Naive B cell (primary cell): ENCODE results near the gene CDC40. TPM values are rescaled to one million over a fixed set of nuclear protein-coding genes. Genes with fewer than 3 reads are reported as not detected.

Source experiments
- ATAC-seq, 2 donors: fragments of 150-1000 bp; cut with Tn5 transposase; 2 replicates each; pipeline ENCODE4 v1.10.0; 2021; ENCODE audit warnings: low read depth in 2 of 2, mild to moderate bottlenecking in 2 of 2, moderate library complexity in 2 of 2
- DNase-seq: peaks from one replicate; pipeline ENCODE4 v3.0.0; 2022
- H3K27ac Mint-ChIP-seq, 6 donors: one replicate each; pipeline ENCODE4 v1.8.0; 2020 to 2022; ENCODE audit warnings: mild to moderate bottlenecking in 6 of 6, mixed read lengths in 6 of 6, moderate library complexity in 5 of 6, inconsistent platforms in 2 of 6
- H3K27me3 Mint-ChIP-seq, 3 donors: one replicate each; pipeline ENCODE4 v1.8.0; 2021 to 2022; ENCODE audit warnings: mixed read lengths in 3 of 3, mild to moderate bottlenecking in 1 of 3
- H3K36me3 Mint-ChIP-seq, 2 donors: one replicate each; pipeline ENCODE4 v1.8.0; 2020 to 2022; ENCODE audit warnings: mixed read lengths in 2 of 2, inconsistent platforms in 1 of 2, mild to moderate bottlenecking in 1 of 2
- H3K4me1 Mint-ChIP-seq, 3 donors: one replicate each; pipeline ENCODE4 v1.8.0; 2020 to 2022; ENCODE audit warnings: mixed read lengths in 3 of 3, inconsistent platforms in 1 of 3, mild to moderate bottlenecking in 1 of 3, moderate library complexity in 1 of 3
- H3K4me3 Mint-ChIP-seq, 8 donors: one replicate each; pipeline ENCODE4 v1.8.0; 2020 to 2022; ENCODE audit warnings: mild to moderate bottlenecking in 8 of 8, mixed read lengths in 8 of 8, moderate library complexity in 8 of 8, inconsistent platforms in 2 of 8
- H3K9me3 Mint-ChIP-seq, 7 donors: one replicate each; pipeline ENCODE4 v1.8.0; 2020 to 2022; ENCODE audit warnings: mixed read lengths in 7 of 7, mild to moderate bottlenecking in 5 of 7, inconsistent platforms in 2 of 7, moderate library complexity in 1 of 7
- polyA plus RNA-seq, 6 donors: library from polyadenylated mRNA; unstranded; fragments of 300-500 nt; fragmentation: Illumina TruSeq; gene quantifications; one replicate each; pipeline ENCODE4 v1.2.3, GENCODE V29; 2021; ENCODE audit warnings: low read depth in 6 of 6

The CDC40 gene
- 10 to 100 TPM; 36.8 to 56.8 (median 48.8) TPM for polyA plus RNA-seq

- Mint-ChIP-seq H3K4me3 (no peak within 1 kb of the TSS), H3K36me3 (no peaks in the 10 kb centered on the region), H3K27ac (peak within 1 kb of the TSS in 3 of 6 donors; percentile 5 to 99 (median 85)), H3K4me1 (peaks cover 0 to 18% (median 7%) of the 10 kb centered on the region in 3 donors), H3K9me3 (no peaks in the 10 kb centered on the region), H3K27me3 (no peaks in the 10 kb centered on the region)
- ATAC-seq (peak; percentile 24), DNase-seq (no peak)
Measured at GRCh38 chr6:110180228-110181008, at the start of gene CDC40. CDC40 (plus strand) TSS chr6:110180427; CDS start chr6:110180445, 18 bp downstream.

GRCh38 chr6:110137924-110138887 is 42.0 kb upstream of the CDC40 start:
- no peak for ATAC-seq
- peaks cover 2 to 8% (median 5%) of the 10 kb centered on the region in 7 donors for H3K9me3 Mint-ChIP-seq
- H3K27ac Mint-ChIP-seq: no peak overlapping the region
- H3K4me3 Mint-ChIP-seq: no peak overlapping the region
- H3K36me3 Mint-ChIP-seq: peaks cover 0 to 8% of the 10 kb centered on the region in 2 donors
- DNase-seq: no peak
- H3K27me3 Mint-ChIP-seq: no peaks in the 10 kb centered on the region
- peaks cover 0 to 4% (median 0%) of the 10 kb centered on the region in 3 donors for H3K4me1 Mint-ChIP-seq

- ATAC-seq: no peak
- Mint-ChIP-seq H3K9me3 (peaks cover 0 to 8% (median 4%) of the 10 kb centered on the region in 7 donors), H3K4me1 (peaks cover 0 to 4% (median 0%) of the 10 kb centered on the region in 3 donors), H3K4me3 (no peak overlapping the region), H3K27me3 (no peaks in the 10 kb centered on the region), H3K36me3 (peaks cover 0 to 8% of the 10 kb centered on the region in 2 donors), H3K27ac (no peak overlapping the region)
- no peak for DNase-seq
Measured at GRCh38 chr6:110139052-110139451, 41.2 kb upstream of the CDC40 start.

GRCh38 chr6:110140650-110141049 is 39.6 kb upstream of the CDC40 start:
- H3K4me3 Mint-ChIP-seq: no peak overlapping the region
- no peak overlapping the region for H3K27ac Mint-ChIP-seq
- H3K4me1 Mint-ChIP-seq: peaks cover 0 to 4% (median 0%) of the 10 kb centered on the region in 3 donors
- ATAC-seq: no peak
- DNase-seq: no peak
- H3K9me3 Mint-ChIP-seq: peaks cover 0 to 8% (median 5%) of the 10 kb centered on the region in 7 donors
- H3K27me3 Mint-ChIP-seq: no peaks in the 10 kb centered on the region
- H3K36me3 Mint-ChIP-seq: peaks cover 0 to 8% of the 10 kb centered on the region in 2 donors

- Mint-ChIP-seq H3K27me3 (no peaks in the 10 kb centered on the region), H3K27ac (peak overlapping the region in 5 of 6 donors; percentile 10 to 83 (median 34)), H3K4me1 (peaks cover 16 to 40% (median 34%) of the 10 kb centered on the region in 3 donors), H3K36me3 (no peaks in the 10 kb centered on the region), H3K9me3 (peaks cover 0 to 3% (median 0%) of the 10 kb centered on the region in 7 donors), H3K4me3 (peak overlapping the region; percentile 5 to 86 (median 76))
- DNase-seq: no peak
- ATAC-seq: peak in 1 of 2 donors; percentile 61
Measured at GRCh38 chr6:110147870-110148269, 32.4 kb upstream of the CDC40 start.

- Mint-ChIP-seq H3K27ac (no peak overlapping the region), H3K9me3 (peaks cover 0 to 3% (median 0%) of the 10 kb centered on the region in 7 donors), H3K27me3 (no peaks in the 10 kb centered on the region), H3K36me3 (no peaks in the 10 kb centered on the region), H3K4me3 (no peak overlapping the region), H3K4me1 (peaks cover 7 to 8% (median 8%) of the 10 kb centered on the region in 3 donors)
- no peak for ATAC-seq
- DNase-seq: no peak
Measured at GRCh38 chr6:110158479-110158878, 21.7 kb upstream of the CDC40 start.

GRCh38 chr6:110170081-110170480 is 10.1 kb upstream of the CDC40 start:
- Mint-ChIP-seq H3K27ac (no peak overlapping the region), H3K36me3 (peaks cover 0 to 4% of the 10 kb centered on the region in 2 donors), H3K9me3 (no peaks in the 10 kb centered on the region), H3K4me1 (no peaks in the 10 kb centered on the region), H3K4me3 (no peak overlapping the region), H3K27me3 (no peaks in the 10 kb centered on the region)
- ATAC-seq: no peak
- DNase-seq: no peak

- H3K4me1 Mint-ChIP-seq: peaks cover 0 to 5% (median 4%) of the 10 kb centered on the region in 3 donors
- no peak overlapping the region for H3K4me3 Mint-ChIP-seq
- peaks cover 0 to 4% of the 10 kb centered on the region in 2 donors for H3K36me3 Mint-ChIP-seq
- no peaks in the 10 kb centered on the region for H3K9me3 Mint-ChIP-seq
- no peak overlapping the region for H3K27ac Mint-ChIP-seq
- DNase-seq: no peak
- H3K27me3 Mint-ChIP-seq: no peaks in the 10 kb centered on the region
- no peak for ATAC-seq
Measured at GRCh38 chr6:110173506-110174132, 6.6 kb upstream of the CDC40 start.

- Mint-ChIP-seq H3K4me3 (peak overlapping the region in 6 of 8 donors; percentile 84 to 96 (median 91)), H3K36me3 (no peaks in the 10 kb centered on the region), H3K27me3 (no peaks in the 10 kb centered on the region), H3K27ac (peak overlapping the region in 5 of 6 donors; percentile 62 to 94 (median 85)), H3K9me3 (no peaks in the 10 kb centered on the region), H3K4me1 (peaks cover 0 to 14% (median 6%) of the 10 kb centered on the region in 3 donors)
- peak; percentile 65 to 66 for ATAC-seq
- peak; percentile 83 for DNase-seq
Measured at GRCh38 chr6:110178626-110179405, 1.4 kb upstream of the CDC40 start.

GRCh38 chr6:110179406-110180227 is 610 bp upstream of the CDC40 start, which contains the start of gene WASF1:
WASF1 (minus strand) TSS chr6:110179670; CDS start chr6:110127601, 52,069 bp downstream.
- Mint-ChIP-seq H3K27me3 (no peaks in the 10 kb centered on the region), H3K4me3 (peak within 1 kb of the TSS in 6 of 8 donors; percentile 84 to 96 (median 91)), H3K27ac (peak within 1 kb of the TSS in 5 of 6 donors; percentile 62 to 99 (median 85)), H3K9me3 (no peaks in the 10 kb centered on the region), H3K36me3 (no peaks in the 10 kb centered on the region), H3K4me1 (peaks cover 0 to 14% (median 6%) of the 10 kb centered on the region in 3 donors)
- DNase-seq (peak; percentile 92), ATAC-seq (peak; percentile 76 to 78)

GRCh38 chr6:110181131-110182030 is 1.2 kb downstream of the CDC40 start:
- Mint-ChIP-seq H3K36me3 (peaks cover 0 to 5% of the 10 kb centered on the region in 2 donors), H3K27ac (no peak overlapping the region), H3K9me3 (no peaks in the 10 kb centered on the region), H3K4me1 (peaks cover 7 to 27% (median 16%) of the 10 kb centered on the region in 3 donors), H3K27me3 (no peaks in the 10 kb centered on the region), H3K4me3 (no peak overlapping the region)
- DNase-seq (peak; percentile 57), ATAC-seq (peak; percentile 15 to 18)
